ENCODE data around the gene PNMA8B. TPM values are rescaled to one million over a fixed set of nuclear protein-coding genes. Genes with fewer than 3 reads are reported as not detected.
A peak's percentile ranks its signal among the peaks of the same experiment; 100 is the strongest.

PNMA8B gene
- total and polyA plus RNA-seq, 4 experiments from 2014 or later = 0.24 to 1.2 (median 0.75) TPM

- H3K4me3 ChIP-seq (ENCODE audit: low read length in 2 of 2) = no peak overlapping the region
- ChIA-PET CTCF (ENCODE audit: partially characterized antibody) (interaction anchor here (1.2 to 1.5 kb wide), 2 partner anchors 11 to 18 kb away, joined by 3 to 5 read pairs; no protein-coding TSS in a partner anchor), POLR2A (ENCODE audit: partially characterized antibody) (no interaction called here)
- no peaks in the 10 kb centered on the region for H3K36me3 ChIP-seq (ENCODE audit: insufficient read depth, low read length)
- Mint-ChIP-seq H3K9me3 (peaks cover 2 to 13% (median 11%) of the 10 kb centered on the region in 8 donors), H3K36me3 (peaks cover 3 to 5% of the 10 kb centered on the region in 2 donors), H3K27me3 (peaks cover 5 to 22% of the 10 kb centered on the region in 2 donors), H3K27ac (no peak overlapping the region), H3K4me1 (peaks cover 0 to 4% (median 3%) of the 10 kb centered on the region in 4 donors), H3K4me3 (no peak overlapping the region)
- H3K9me3 ChIP-seq (ENCODE audit: control insufficient read depth in 1 of 2, low read length in 2 of 2) = no peaks in the 10 kb centered on the region
- H3K27me3 ChIP-seq (ENCODE audit: insufficient read depth, low read length) = no peaks in the 10 kb centered on the region
- intact Hi-C loops (cut with micrococcal nuclease) = no loop called here
- no peak overlapping the region for H3K27ac ChIP-seq (ENCODE audit: low read depth, low read length)
- no peaks in the 10 kb centered on the region for H3K4me1 ChIP-seq (ENCODE audit: insufficient read depth, low read length)
- DNase-seq = no peak
Observed at GRCh38 chr19:46447824-46448223, 47.8 kb downstream of the PNMA8B start.

- H3K27ac ChIP-seq (ENCODE audit: low read depth, low read length) = no peak overlapping the region
- H3K9me3 Mint-ChIP-seq = peaks cover 2 to 13% (median 11%) of the 10 kb centered on the region in 8 donors
- no peaks in the 10 kb centered on the region for H3K4me1 ChIP-seq (ENCODE audit: insufficient read depth, low read length)
- intact Hi-C loops (cut with micrococcal nuclease) = no loop called here
- ChIA-PET POLR2A (ENCODE audit: partially characterized antibody) (no interaction called here), CTCF (ENCODE audit: partially characterized antibody) (interaction anchor here (1.2 to 1.5 kb wide), 2 partner anchors 11 to 19 kb away, joined by 3 to 5 read pairs; no protein-coding TSS in a partner anchor)
- H3K27me3 Mint-ChIP-seq = peaks cover 4 to 22% of the 10 kb centered on the region in 2 donors
- peaks cover 0 to 4% (median 3%) of the 10 kb centered on the region in 4 donors for H3K4me1 Mint-ChIP-seq
- no peaks in the 10 kb centered on the region for H3K27me3 ChIP-seq (ENCODE audit: insufficient read depth, low read length)
- no peak for DNase-seq
- no peak overlapping the region for H3K4me3 Mint-ChIP-seq
- no peak overlapping the region for H3K27ac Mint-ChIP-seq
- H3K9me3 ChIP-seq (ENCODE audit: control insufficient read depth in 1 of 2, low read length in 2 of 2) = no peaks in the 10 kb centered on the region
- peaks cover 3 to 5% of the 10 kb centered on the region in 2 donors for H3K36me3 Mint-ChIP-seq
- no peaks in the 10 kb centered on the region for H3K36me3 ChIP-seq (ENCODE audit: insufficient read depth, low read length)
- no peak overlapping the region for H3K4me3 ChIP-seq (ENCODE audit: low read length in 2 of 2)
Observed at GRCh38 chr19:46447006-46447405, 48.7 kb downstream of the PNMA8B start.

- ChIA-PET POLR2A (ENCODE audit: partially characterized antibody) (no interaction called here), CTCF (ENCODE audit: partially characterized antibody) (no interaction called here)
- Histone ChIP-seq H3K9me3 (ENCODE audit: control insufficient read depth in 1 of 2, low read length in 2 of 2) (no peaks in the 10 kb centered on the region), H3K27me3 (ENCODE audit: insufficient read depth, low read length) (no peaks in the 10 kb centered on the region), H3K4me1 (ENCODE audit: insufficient read depth, low read length) (no peaks in the 10 kb centered on the region), H3K4me3 (ENCODE audit: low read length in 2 of 2) (no peak overlapping the region), H3K27ac (ENCODE audit: low read depth, low read length) (no peak overlapping the region), H3K36me3 (ENCODE audit: insufficient read depth, low read length) (no peaks in the 10 kb centered on the region)
- H3K36me3 Mint-ChIP-seq = peaks cover 3 to 5% of the 10 kb centered on the region in 2 donors
- intact Hi-C loops (cut with micrococcal nuclease) = no loop called here
- peaks cover 2 to 13% (median 11%) of the 10 kb centered on the region in 8 donors for H3K9me3 Mint-ChIP-seq
- H3K27ac Mint-ChIP-seq = no peak overlapping the region
- no peak for DNase-seq
- H3K27me3 Mint-ChIP-seq = peaks cover 4 to 16% of the 10 kb centered on the region in 2 donors
- H3K4me1 Mint-ChIP-seq = peaks cover 0 to 4% (median 3%) of the 10 kb centered on the region in 4 donors
- no peak overlapping the region for H3K4me3 Mint-ChIP-seq
Observed at GRCh38 chr19:46446021-46446420, 49.6 kb downstream of the PNMA8B start.

- Histone ChIP-seq H3K36me3 (ENCODE audit: insufficient read depth, low read length) (no peaks in the 10 kb centered on the region), H3K27ac (ENCODE audit: low read depth, low read length) (no peak overlapping the region), H3K4me3 (ENCODE audit: low read length in 2 of 2) (no peak overlapping the region), H3K27me3 (ENCODE audit: insufficient read depth, low read length) (no peaks in the 10 kb centered on the region), H3K4me1 (ENCODE audit: insufficient read depth, low read length) (no peaks in the 10 kb centered on the region), H3K9me3 (ENCODE audit: control insufficient read depth in 1 of 2, low read length in 2 of 2) (no peaks in the 10 kb centered on the region)
- intact Hi-C loops (cut with micrococcal nuclease) = no loop called here
- H3K4me3 Mint-ChIP-seq = no peak overlapping the region
- ChIA-PET POLR2A (ENCODE audit: partially characterized antibody) (no interaction called here), CTCF (ENCODE audit: partially characterized antibody) (no interaction called here)
- H3K36me3 Mint-ChIP-seq = no peaks in the 10 kb centered on the region
- peaks cover 0 to 4% (median 3%) of the 10 kb centered on the region in 4 donors for H3K4me1 Mint-ChIP-seq
- H3K9me3 Mint-ChIP-seq = no peaks in the 10 kb centered on the region
- peak overlapping the region in 3 of 7 donors; percentile 51 to 59 (median 54) for H3K27ac Mint-ChIP-seq
- DNase-seq = no peak
- peaks cover 0 to 9% of the 10 kb centered on the region in 2 donors for H3K27me3 Mint-ChIP-seq
Observed at GRCh38 chr19:46442808-46443450, 52.7 kb downstream of the PNMA8B start.

- Mint-ChIP-seq H3K27ac (no peak overlapping the region), H3K27me3 (peaks cover 0 to 6% of the 10 kb centered on the region in 2 donors), H3K4me3 (no peak overlapping the region), H3K36me3 (no peaks in the 10 kb centered on the region), H3K9me3 (no peaks in the 10 kb centered on the region), H3K4me1 (peaks cover 0 to 4% (median 3%) of the 10 kb centered on the region in 4 donors)
- Histone ChIP-seq H3K36me3 (ENCODE audit: insufficient read depth, low read length) (no peaks in the 10 kb centered on the region), H3K27me3 (ENCODE audit: insufficient read depth, low read length) (no peaks in the 10 kb centered on the region), H3K27ac (ENCODE audit: low read depth, low read length) (no peak overlapping the region), H3K4me3 (ENCODE audit: low read length in 2 of 2) (no peak overlapping the region), H3K9me3 (ENCODE audit: control insufficient read depth in 1 of 2, low read length in 2 of 2) (no peaks in the 10 kb centered on the region), H3K4me1 (ENCODE audit: insufficient read depth, low read length) (no peaks in the 10 kb centered on the region)
- ChIA-PET POLR2A (ENCODE audit: partially characterized antibody) (no interaction called here), CTCF (ENCODE audit: partially characterized antibody) (no interaction called here)
- intact Hi-C loops (cut with micrococcal nuclease) = no loop called here
- DNase-seq = no peak
Observed at GRCh38 chr19:46441866-46442265, 53.8 kb downstream of the PNMA8B start.

Other genes starting within 250 kb of the PNMA8B start
- not detected for gene HIF3A, start 198.8 kb downstream of the PNMA8B start, total RNA-seq
- gene HIF3A, start 198.8 kb downstream of the PNMA8B start, polyA plus RNA-seq = not detected
- 10 to 100 TPM; 36.9 to 38.5 TPM for gene PPP5C, start 148.8 kb downstream of the PNMA8B start, total RNA-seq
- gene PPP5C, start 148.8 kb downstream of the PNMA8B start, polyA plus RNA-seq = 10 to 100 TPM; 16.3 to 30.8 TPM
- not detected for gene CCDC8, start 82.3 kb downstream of the PNMA8B start, total RNA-seq
- not detected for gene CCDC8, start 82.3 kb downstream of the PNMA8B start, polyA plus RNA-seq
- gene PNMA8C, start 66.9 kb downstream of the PNMA8B start, total RNA-seq = not detected
- gene PNMA8C, start 66.9 kb downstream of the PNMA8B start, polyA plus RNA-seq = not detected
- under 1 TPM in 1 of 2 experiments, not detected in 1; 0.26 TPM for gene PNMA8A, start 24.3 kb downstream of the PNMA8B start, total RNA-seq
- under 1 TPM in 1 of 2 donors, not detected in 1; 0.13 TPM for gene PNMA8A, start 24.3 kb downstream of the PNMA8B start, polyA plus RNA-seq
- gene CALM3, start 105.5 kb upstream of the PNMA8B start, total RNA-seq = 100 to 1,000 TPM; 206 to 212 TPM
- gene CALM3, start 105.5 kb upstream of the PNMA8B start, polyA plus RNA-seq = 100 to 1,000 TPM; 169 to 176 TPM
- 1 to 10 TPM; 1.0 to 1.9 TPM for gene PTGIR, start 129.2 kb upstream of the PNMA8B start, total RNA-seq
- gene PTGIR, start 129.2 kb upstream of the PNMA8B start, polyA plus RNA-seq = under 1 TPM; 0.11 to 0.75 TPM
- gene GNG8, start 140.3 kb upstream of the PNMA8B start, total RNA-seq = not detected
- gene GNG8, start 140.3 kb upstream of the PNMA8B start, polyA plus RNA-seq = not detected
- not detected for gene DACT3, start 165.3 kb upstream of the PNMA8B start, total RNA-seq
- gene DACT3, start 165.3 kb upstream of the PNMA8B start, polyA plus RNA-seq = not detected
- gene PRKD2, start 221.2 kb upstream of the PNMA8B start, total RNA-seq = 100 to 1,000 TPM; 115 to 122 TPM
- gene PRKD2, start 221.2 kb upstream of the PNMA8B start, polyA plus RNA-seq = 10 to 100 TPM; 27.6 to 88.9 TPM

Measured in CD4-positive, alpha-beta memory T cell (primary cell).